Stimulated activated effector memory CD8-positive, alpha-beta T cell treated with anti-CD3 and anti-CD28 coated beads, Interleukin-12 subunit alpha, Interleukin-12 subunit beta, amount 100 ng/mL, for 72 hours (primary cell): ENCODE results near the gene TOX3.

Experiments
- ATAC-seq: fragments of 150-1000 bp; cut with Tn5 transposase; 2 replicates; pipeline ENCODE4 v1.10.0; 2021
- DNase-seq, 2 donors: peaks; one replicate each; pipeline ENCODE4 v3.0.0; 2021 to 2022; ENCODE audit warnings: low spot score in 2 of 2
- H3K27ac Mint-ChIP-seq: one replicate; pipeline ENCODE4 v1.8.0; 2022; ENCODE audit warnings: mild to moderate bottlenecking, mixed read lengths
- H3K36me3 Mint-ChIP-seq: one replicate; pipeline ENCODE4 v1.8.0; 2022; ENCODE audit warnings: mild to moderate bottlenecking, mixed read lengths
- H3K4me1 Mint-ChIP-seq: one replicate; pipeline ENCODE4 v1.8.0; 2022; ENCODE audit warnings: mixed read lengths
- H3K4me3 Mint-ChIP-seq: one replicate; pipeline ENCODE4 v1.8.0; 2022; ENCODE audit warnings: mild to moderate bottlenecking, mixed read lengths
- H3K9me3 Mint-ChIP-seq: one replicate; pipeline ENCODE4 v1.8.0; 2022; ENCODE audit warnings: mixed read lengths

Gene TOX3

DNA sequence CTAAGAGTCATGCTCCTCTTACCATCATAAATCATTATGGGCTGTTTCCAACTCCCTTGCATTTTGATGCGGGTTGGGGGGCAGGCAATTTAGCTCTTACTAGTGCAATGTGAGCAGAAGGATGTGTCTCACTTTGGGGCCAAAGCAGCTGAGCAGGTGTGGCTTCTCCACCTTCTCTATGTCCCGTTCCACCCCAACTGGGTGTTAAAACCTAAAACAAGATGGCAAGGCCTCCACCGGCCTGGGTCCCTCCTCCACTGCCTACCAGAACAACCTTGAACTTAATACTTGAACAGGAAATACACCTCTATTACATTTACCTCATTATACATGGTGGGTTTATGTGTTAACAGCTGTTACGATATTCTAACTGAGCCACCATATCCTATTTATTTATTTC lies 52.8 kb downstream of the TOX3 start:
- H3K27ac Mint-ChIP-seq = no peak overlapping the region
- DNase-seq (no peak), ATAC-seq (no peak)
- H3K9me3 Mint-ChIP-seq = peaks cover 3% of the 10 kb centered on the region
- H3K4me3 Mint-ChIP-seq = no peak overlapping the region
- no peaks in the 10 kb centered on the region for H3K36me3 Mint-ChIP-seq
- H3K4me1 Mint-ChIP-seq = no peaks in the 10 kb centered on the region

DNA sequence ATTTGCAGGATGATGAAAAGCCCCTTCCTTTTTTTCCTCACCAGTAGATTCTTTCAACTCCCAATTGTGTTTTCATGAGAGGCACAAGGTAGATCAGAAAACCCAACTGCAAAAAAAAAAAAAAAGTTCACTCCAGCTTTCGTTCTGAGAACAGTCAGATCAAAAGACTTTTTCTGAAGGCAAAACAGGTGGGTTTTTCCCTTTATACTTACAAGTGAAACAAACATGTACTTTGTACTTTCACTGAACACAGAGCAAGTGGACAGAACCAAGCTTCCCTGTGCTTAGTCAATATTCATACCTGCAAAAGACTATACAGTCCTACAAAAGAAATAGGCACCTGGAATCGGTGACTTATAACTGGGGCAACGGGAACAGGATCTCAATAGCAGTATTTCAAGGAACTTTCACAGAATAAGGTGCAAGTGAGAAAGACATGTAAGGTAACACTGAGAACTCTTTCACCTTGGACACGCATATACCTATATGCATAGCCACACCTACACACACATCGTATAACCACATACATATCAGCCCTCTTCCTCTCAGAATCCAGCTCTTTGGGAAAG lies 54.1 kb downstream of the TOX3 start:
- Mint-ChIP-seq H3K4me3 (no peak overlapping the region), H3K36me3 (no peaks in the 10 kb centered on the region), H3K4me1 (no peaks in the 10 kb centered on the region), H3K9me3 (peaks cover 3% of the 10 kb centered on the region), H3K27ac (no peak overlapping the region)
- DNase-seq = no peak
- ATAC-seq = no peak

DNA sequence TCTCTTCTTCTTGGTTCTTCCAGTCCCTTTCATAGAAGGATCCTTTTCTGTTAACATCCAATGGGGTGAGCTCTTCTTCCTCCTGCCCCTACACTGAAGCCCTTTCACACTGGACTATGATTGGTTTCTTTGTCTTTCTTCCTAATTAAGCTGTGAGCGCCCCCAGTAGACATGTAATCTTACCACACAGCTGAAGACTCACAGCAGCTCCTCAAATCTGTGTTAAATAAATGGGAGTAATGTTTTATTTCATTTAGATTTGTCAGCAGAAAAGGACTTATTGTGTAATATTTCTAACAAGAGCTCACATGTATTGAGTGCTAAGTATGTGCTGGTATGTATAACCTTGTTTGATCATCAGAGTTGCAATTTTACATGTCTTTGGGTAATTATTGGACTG lies 55.7 kb downstream of the TOX3 start:
- DNase-seq (no peak), ATAC-seq (no peak)
- Mint-ChIP-seq H3K4me1 (no peaks in the 10 kb centered on the region), H3K9me3 (peaks cover 5% of the 10 kb centered on the region), H3K4me3 (no peak overlapping the region), H3K36me3 (no peaks in the 10 kb centered on the region), H3K27ac (no peak overlapping the region)

DNA sequence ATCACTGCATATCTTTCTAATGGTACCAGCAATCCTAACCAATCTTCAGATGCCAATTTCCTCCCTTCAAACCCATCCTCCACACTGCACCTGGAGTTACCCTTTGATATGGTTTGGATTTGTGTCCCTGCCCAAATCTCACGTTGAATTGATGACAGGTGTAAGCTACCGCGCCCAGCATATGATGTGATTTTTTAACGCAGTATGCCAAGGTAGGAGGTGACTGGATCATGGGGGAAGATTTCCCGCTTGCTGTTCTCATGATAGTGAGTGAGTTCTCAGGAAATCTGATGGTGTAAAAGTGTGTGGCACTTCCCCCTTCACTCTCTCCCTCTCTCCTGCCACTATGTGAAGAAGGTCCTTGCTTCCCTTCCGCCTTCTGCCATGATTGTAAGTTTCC lies 57.0 kb downstream of the TOX3 start:
- no peak overlapping the region for H3K4me3 Mint-ChIP-seq
- no peak for ATAC-seq

DNA sequence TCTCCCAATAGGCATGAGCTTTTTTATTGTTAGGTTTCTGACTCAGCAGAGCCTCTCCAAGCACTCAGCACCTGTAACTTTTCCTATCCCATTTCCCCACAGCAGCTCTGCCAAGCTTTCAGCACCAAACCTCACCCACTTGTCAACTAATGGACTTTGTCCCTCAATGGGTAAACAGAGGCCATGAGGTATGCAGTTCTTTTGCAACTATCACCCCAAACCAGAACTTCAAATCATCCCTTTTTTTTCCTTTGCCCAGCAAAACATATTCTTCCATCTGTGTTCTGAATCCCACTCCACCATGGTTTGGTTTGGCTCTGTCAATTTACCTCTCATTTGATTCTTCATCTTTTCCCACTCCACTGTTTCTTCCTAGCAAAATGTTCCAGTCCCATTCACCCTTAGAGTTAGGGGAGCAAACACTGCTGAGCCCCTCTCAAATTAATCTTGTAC lies 58.1 kb downstream of the TOX3 start:
- H3K4me3 Mint-ChIP-seq = no peak overlapping the region
- peaks cover 12% of the 10 kb centered on the region for H3K9me3 Mint-ChIP-seq
- no peaks in the 10 kb centered on the region for H3K36me3 Mint-ChIP-seq
- no peak overlapping the region for H3K27ac Mint-ChIP-seq
- DNase-seq (no peak), ATAC-seq (no peak)
- H3K4me1 Mint-ChIP-seq = no peaks in the 10 kb centered on the region

More for the DNA sequence above, 57.0 kb downstream of the TOX3 start:
- no peak overlapping the region for H3K27ac Mint-ChIP-seq
- H3K9me3 Mint-ChIP-seq = peaks cover 12% of the 10 kb centered on the region
- no peaks in the 10 kb centered on the region for H3K4me1 Mint-ChIP-seq
- DNase-seq = no peak
- no peaks in the 10 kb centered on the region for H3K36me3 Mint-ChIP-seq

DNA sequence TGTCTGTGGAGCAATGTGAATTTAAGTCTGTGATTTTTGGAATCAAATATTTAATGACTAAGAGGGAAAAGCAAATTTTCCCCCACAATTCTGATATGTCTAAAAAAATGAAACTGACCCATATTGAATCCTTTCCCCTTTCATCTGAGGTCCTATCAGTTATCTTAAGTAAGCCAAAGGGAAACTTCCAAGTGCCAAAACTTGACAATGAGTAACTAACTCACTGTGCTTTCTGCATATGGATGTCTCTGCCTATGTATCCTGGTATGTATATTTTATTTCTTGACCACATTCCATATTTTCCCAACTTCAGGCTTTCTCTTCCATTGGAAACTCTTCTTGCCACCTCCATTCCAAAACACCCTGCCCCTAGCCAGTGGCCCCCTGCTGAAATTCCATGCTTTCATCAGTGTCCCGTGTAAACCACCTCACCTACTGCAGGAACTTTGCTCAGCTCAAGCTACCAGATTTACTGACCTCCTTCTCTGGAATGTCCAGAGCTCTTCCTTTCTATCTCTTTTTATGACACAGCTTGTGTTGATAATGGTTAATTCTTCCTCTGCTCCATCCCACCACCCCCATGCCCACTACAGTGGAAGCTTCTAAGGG lies 59.0 kb downstream of the TOX3 start:
- Mint-ChIP-seq H3K36me3 (no peaks in the 10 kb centered on the region), H3K4me3 (no peak overlapping the region), H3K4me1 (no peaks in the 10 kb centered on the region), H3K9me3 (peaks cover 12% of the 10 kb centered on the region), H3K27ac (no peak overlapping the region)
- ATAC-seq (no peak), DNase-seq (no peak)

DNA sequence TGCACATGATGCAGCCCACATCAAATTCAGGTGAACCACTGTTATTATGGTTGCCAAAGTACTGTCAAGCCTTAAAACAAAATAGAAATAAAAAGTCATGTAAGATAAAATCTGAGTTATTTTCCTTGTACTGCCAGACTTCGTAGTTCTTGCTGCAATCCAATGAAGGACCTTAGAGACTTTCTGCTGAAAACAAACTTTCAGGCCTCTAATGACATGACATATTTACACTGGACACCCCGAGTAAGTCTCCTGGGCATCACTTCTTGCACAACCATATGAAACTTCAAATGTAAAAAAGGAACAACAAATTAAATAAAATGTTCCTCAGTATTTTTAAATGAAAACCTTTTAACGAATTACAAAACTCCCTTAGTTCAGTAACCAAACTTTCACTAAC lies 66.7 kb downstream of the TOX3 start:
- ATAC-seq (no peak), DNase-seq (no peak)
- H3K4me1 Mint-ChIP-seq = no peaks in the 10 kb centered on the region
- peaks cover 3% of the 10 kb centered on the region for H3K9me3 Mint-ChIP-seq
- H3K27ac Mint-ChIP-seq = no peak overlapping the region
- no peaks in the 10 kb centered on the region for H3K36me3 Mint-ChIP-seq
- H3K4me3 Mint-ChIP-seq = no peak overlapping the region

DNA sequence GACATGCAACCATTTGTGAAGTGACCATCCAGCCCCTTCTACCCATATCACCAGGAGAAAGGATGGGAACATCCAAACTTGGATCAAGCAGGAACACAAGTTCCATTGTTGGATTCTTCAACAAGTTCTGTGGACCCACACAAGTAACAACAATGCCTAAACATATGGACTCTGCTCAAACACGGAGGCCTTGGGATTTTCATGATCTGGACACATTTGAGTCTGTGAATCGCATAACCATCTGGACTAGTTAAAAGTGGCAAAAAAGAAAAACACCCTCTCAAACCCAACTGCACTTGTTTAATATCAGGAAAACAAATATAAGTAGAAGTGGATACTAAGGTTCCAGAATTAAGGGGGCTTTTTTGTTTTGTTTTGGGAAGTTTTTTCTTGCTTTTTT lies 70.8 kb downstream of the TOX3 start:
- no peak for ATAC-seq
- peaks cover 12% of the 10 kb centered on the region for H3K9me3 Mint-ChIP-seq
- H3K4me3 Mint-ChIP-seq = no peak overlapping the region
- H3K27ac Mint-ChIP-seq = no peak overlapping the region
- no peaks in the 10 kb centered on the region for H3K4me1 Mint-ChIP-seq
- H3K36me3 Mint-ChIP-seq = no peaks in the 10 kb centered on the region
- no peak for DNase-seq

DNA sequence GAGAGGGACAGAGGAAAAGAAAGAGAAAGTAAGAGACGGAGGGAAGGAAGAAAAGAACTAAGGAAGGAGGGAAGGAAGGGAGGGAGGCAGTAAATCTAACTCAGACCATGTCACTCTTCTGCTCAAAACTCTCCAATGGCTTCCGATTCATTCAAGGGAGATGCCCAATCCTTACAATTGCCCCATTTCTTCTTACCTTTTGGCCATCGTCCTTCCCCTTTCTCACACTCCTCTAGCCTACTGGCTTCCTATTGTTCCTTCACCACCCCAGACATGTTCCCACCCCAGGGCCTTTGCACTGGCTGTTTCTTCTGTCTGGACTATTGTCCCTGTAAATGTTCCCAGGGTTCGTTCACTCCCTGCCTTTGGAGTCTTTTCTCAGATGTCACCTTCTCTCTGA lies 72.3 kb downstream of the TOX3 start:
- no peaks in the 10 kb centered on the region for H3K36me3 Mint-ChIP-seq
- ATAC-seq = no peak

DNA sequence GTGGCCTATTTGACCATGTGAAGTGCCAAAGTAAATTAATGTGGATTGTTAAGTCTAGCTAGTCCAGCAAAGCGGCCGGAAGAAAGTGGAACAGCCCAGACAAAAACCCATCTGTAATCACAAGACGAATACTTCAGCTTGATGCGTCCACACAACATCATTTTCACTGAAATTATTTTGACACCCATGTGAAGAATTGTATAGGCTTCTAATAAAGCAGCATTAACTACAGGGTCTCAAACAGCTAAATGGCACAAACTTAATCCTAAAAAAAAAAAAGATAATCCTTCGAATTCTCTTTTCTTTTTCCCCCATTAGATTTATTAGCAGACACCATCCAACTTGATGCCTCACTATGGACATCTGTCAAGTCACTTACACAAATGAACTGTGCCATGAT lies 73.8 kb downstream of the TOX3 start:
- Mint-ChIP-seq H3K4me1 (no peaks in the 10 kb centered on the region), H3K9me3 (peaks cover 12% of the 10 kb centered on the region), H3K4me3 (no peak overlapping the region), H3K27ac (no peak overlapping the region), H3K36me3 (no peaks in the 10 kb centered on the region)
- no peak for DNase-seq
- no peak for ATAC-seq

More for the DNA sequence above, 72.3 kb downstream of the TOX3 start:
- no peaks in the 10 kb centered on the region for H3K4me1 Mint-ChIP-seq
- DNase-seq = no peak
- no peak overlapping the region for H3K27ac Mint-ChIP-seq
- H3K9me3 Mint-ChIP-seq = peaks cover 12% of the 10 kb centered on the region
- H3K4me3 Mint-ChIP-seq = no peak overlapping the region

DNA sequence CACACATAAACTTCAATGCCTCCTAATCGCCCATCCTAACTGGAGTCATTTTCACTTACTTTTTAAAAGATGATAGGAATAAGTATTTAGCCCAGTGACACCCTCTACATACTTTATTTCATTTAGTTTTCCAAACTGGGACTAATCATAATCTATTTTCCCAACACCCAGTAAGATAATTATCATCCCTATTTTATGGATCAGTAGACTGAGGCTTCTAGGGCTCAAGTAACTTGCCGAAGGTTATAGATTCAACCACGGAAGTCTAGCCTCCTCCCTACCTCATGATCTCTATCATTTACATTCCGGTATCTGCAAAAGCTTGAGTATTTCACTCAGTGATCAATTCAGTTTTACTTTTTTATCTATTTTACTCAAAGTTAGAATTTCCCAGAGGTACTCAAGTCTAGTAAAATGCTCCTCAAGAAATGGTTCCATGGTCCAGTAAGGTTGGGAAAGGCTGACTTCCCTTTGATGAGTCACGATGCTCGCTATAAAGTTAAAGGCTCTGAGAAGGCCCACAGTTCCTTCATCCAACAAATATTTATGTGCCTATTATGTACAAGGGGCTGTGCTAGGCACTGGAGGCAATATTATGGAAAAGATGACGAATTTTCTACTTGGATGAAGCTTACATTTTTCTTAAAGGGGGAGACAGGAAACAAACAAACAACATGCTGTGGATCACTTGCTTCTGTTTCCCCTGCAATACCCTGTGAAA lies 75.1 kb downstream of the TOX3 start:
- no peaks in the 10 kb centered on the region for H3K36me3 Mint-ChIP-seq
- H3K4me1 Mint-ChIP-seq = no peaks in the 10 kb centered on the region
- H3K4me3 Mint-ChIP-seq = no peak overlapping the region
- no peak for DNase-seq
- H3K9me3 Mint-ChIP-seq = peaks cover 12% of the 10 kb centered on the region
- H3K27ac Mint-ChIP-seq = no peak overlapping the region
- no peak for ATAC-seq

DNA sequence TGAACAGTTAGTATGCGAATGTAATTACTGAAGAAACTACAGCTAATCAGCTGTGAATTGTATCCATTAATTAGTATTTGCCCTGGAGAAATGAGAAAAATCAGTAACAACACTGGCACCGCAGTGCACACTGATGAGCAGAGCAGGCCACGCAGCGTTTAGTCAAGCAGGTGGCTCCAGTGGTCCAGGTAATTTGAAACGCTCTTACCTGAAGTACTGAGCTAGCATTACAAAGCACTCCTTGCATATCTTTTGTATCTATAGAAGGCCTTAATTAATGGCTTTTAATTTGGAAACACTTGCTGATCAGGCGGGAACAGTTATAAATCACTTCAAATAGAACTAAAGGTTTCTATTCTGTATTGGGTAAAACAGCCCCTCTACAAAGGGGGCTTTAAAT lies 76.4 kb downstream of the TOX3 start:
- Mint-ChIP-seq H3K36me3 (no peaks in the 10 kb centered on the region), H3K27ac (no peak overlapping the region), H3K9me3 (peaks cover 11% of the 10 kb centered on the region), H3K4me3 (no peak overlapping the region), H3K4me1 (no peaks in the 10 kb centered on the region)
- ATAC-seq (no peak), DNase-seq (no peak)

DNA sequence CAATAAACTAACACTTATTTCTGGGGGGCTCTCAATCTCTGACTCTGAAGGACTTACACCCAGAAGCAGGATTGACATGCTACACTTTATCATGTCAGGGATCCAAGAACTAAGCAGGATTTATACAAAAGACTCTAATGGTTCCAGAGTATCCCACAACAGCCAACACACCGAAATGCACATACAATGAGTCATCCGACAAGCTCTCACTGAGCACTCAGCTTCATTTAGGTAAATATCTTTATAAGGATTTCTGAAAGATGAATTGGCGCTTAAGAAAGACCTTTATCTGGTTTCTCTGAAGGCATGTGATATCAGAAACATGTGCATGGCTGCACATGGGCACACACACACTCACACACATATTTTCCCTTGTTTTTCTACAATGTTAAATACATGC lies 77.2 kb downstream of the TOX3 start:
- H3K36me3 Mint-ChIP-seq = no peaks in the 10 kb centered on the region
- no peak overlapping the region for H3K4me3 Mint-ChIP-seq
- no peak for DNase-seq
- ATAC-seq = no peak
- H3K9me3 Mint-ChIP-seq = peaks cover 8% of the 10 kb centered on the region
- no peak overlapping the region for H3K27ac Mint-ChIP-seq
- no peaks in the 10 kb centered on the region for H3K4me1 Mint-ChIP-seq

DNA sequence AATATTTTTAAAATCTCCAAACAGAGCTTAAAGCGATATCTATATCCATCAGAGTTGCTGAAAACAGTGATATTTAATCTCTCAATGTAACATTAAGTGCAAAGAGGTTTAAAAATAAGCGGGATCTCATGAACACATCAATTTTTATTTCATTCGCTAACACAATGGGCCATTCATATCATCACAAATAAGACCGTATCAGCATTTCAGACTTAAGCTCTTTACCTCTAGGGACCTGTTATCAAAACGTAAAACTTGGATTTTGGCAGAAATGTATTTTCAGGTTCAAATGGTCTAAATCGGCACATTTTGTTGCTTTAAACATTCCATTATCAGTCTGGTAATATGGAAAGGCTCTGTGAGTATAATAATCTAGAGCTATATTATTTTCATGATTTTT lies 77.9 kb downstream of the TOX3 start:
- no peak overlapping the region for H3K4me3 Mint-ChIP-seq
- ATAC-seq (no peak), DNase-seq (no peak)
- H3K36me3 Mint-ChIP-seq = no peaks in the 10 kb centered on the region
- H3K27ac Mint-ChIP-seq = no peak overlapping the region
- H3K4me1 Mint-ChIP-seq = no peaks in the 10 kb centered on the region
- H3K9me3 Mint-ChIP-seq = peaks cover 6% of the 10 kb centered on the region

DNA sequence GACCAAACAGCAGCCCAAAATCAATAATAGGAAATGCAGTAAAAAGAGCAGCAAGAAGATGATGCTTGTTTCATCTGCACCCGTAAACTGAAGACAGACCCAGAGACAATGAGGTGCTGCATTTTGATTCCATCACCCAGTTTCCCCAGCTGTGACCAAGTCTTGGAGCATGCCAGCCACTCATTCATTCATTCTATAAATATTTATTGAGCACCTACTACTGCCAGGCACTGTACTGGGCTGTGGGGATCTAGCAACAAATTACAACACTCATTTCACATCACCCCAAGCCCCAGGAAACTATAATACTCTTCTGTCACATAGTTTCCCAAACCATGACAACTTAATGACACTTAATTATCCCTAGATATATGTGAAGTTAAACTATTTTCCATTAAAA lies 79.2 kb downstream of the TOX3 start:
- ATAC-seq (no peak), DNase-seq (no peak)
- peaks cover 2% of the 10 kb centered on the region for H3K9me3 Mint-ChIP-seq
- no peaks in the 10 kb centered on the region for H3K4me1 Mint-ChIP-seq
- H3K36me3 Mint-ChIP-seq = no peaks in the 10 kb centered on the region
- no peak overlapping the region for H3K27ac Mint-ChIP-seq
- no peak overlapping the region for H3K4me3 Mint-ChIP-seq

DNA sequence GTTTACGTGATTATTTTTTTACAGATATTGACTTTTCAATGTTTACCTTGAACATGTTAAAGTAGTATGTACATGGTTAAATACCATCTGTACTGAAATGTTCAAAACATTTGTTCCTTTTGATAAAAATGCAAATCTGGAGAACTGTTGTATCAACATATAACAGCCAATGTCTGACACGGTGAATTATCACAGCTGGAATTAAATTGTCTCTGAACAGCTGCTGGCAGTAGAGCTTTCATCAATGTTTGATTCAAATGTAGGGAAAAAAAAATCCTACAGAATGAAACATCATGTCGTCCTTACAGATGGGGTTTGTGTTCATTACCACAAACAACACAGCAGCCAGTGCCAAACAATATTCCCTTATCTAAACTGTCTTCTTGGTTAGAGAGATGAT lies 79.9 kb downstream of the TOX3 start:
- Mint-ChIP-seq H3K4me3 (no peak overlapping the region), H3K9me3 (peaks cover 2% of the 10 kb centered on the region), H3K27ac (no peak overlapping the region), H3K4me1 (no peaks in the 10 kb centered on the region), H3K36me3 (no peaks in the 10 kb centered on the region)
- ATAC-seq (no peak), DNase-seq (no peak)
